ENCODE data around the gene SBNO1. TPM values are rescaled to one million over a fixed set of nuclear protein-coding genes. Genes with fewer than 3 reads are reported as not detected.

The SBNO1 gene
- total RNA-seq, 1 donor from 2014 or later, result 50.4 TPM

DNA sequence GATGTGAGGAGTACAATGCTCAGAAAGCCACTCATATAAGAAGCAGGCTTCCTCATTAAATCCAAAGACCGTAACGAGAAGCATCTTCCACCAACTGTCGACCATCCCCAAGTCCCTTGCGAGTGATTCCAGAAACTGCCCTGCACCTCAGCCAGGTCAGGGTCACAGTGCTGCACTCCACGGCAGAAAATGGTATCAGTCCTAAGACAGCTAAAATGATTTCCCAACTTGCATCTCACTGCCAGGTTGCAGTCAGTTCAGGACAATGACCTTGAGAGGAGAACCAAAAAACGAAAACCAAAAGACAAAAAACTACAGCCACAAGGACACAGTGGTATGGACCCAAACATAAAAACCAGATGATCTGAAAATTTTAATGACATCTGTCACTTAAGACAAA lies 20.6 kb downstream of the SBNO1 start:
- peaks cover 23% of the 10 kb centered on the region for H3K36me3 Mint-ChIP-seq (ENCODE audit: low read depth, unreplicated experiment)
- Histone ChIP-seq H3K27ac (ENCODE audit: low read depth, low read length) (no peak overlapping the region), H3K4me3 (ENCODE audit: insufficient read depth, low read depth, low read length) (no peak overlapping the region), H3K79me2 (ENCODE audit: insufficient read depth, low read length) (peaks cover 31% of the 10 kb centered on the region), H3K36me3 (ENCODE audit: insufficient read depth, low read length) (peaks cover 28% of the 10 kb centered on the region), H2AFZ (ENCODE audit: low read depth, low read length) (no peak overlapping the region), H3K27me3 (ENCODE audit: insufficient read depth, low read length) (no peaks in the 10 kb centered on the region), H3K9me3 (ENCODE audit: insufficient read depth, low read depth, low read length) (no peaks in the 10 kb centered on the region), H3K4me2 (ENCODE audit: low read length) (no peak overlapping the region), H3K4me1 (ENCODE audit: insufficient read depth, low read length) (no peaks in the 10 kb centered on the region), H4K20me1 (ENCODE audit: insufficient read depth, low read length) (peaks cover 25% of the 10 kb centered on the region), H3K9ac (ENCODE audit: low read length) (no peak overlapping the region)
- TF ChIP-seq, protein P1, sequence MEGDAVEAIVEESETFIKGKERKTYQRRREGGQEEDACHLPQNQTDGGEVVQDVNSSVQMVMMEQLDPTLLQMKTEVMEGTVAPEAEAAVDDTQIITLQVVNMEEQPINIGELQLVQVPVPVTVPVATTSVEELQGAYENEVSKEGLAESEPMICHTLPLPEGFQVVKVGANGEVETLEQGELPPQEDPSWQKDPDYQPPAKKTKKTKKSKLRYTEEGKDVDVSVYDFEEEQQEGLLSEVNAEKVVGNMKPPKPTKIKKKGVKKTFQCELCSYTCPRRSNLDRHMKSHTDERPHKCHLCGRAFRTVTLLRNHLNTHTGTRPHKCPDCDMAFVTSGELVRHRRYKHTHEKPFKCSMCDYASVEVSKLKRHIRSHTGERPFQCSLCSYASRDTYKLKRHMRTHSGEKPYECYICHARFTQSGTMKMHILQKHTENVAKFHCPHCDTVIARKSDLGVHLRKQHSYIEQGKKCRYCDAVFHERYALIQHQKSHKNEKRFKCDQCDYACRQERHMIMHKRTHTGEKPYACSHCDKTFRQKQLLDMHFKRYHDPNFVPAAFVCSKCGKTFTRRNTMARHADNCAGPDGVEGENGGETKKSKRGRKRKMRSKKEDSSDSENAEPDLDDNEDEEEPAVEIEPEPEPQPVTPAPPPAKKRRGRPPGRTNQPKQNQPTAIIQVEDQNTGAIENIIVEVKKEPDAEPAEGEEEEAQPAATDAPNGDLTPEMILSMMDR (IDR thresholded peaks at IDR 0.05; ENCODE audit: insufficient read depth, low read depth, low read length), result no peak
- H3K27me3 Mint-ChIP-seq (ENCODE audit: low read depth, unreplicated experiment), result no peaks in the 10 kb centered on the region
- DNase-seq (ENCODE audit: low read depth) (no peak), FAIRE-seq (no peak)
- peaks cover 1% of the 10 kb centered on the region for H3K4me1 Mint-ChIP-seq (ENCODE audit: low read depth, unreplicated experiment)
- H3K4me3 Mint-ChIP-seq (ENCODE audit: unreplicated experiment), result no peak overlapping the region
- H3K27ac Mint-ChIP-seq (ENCODE audit: unreplicated experiment), result no peak overlapping the region
- H3K9me3 Mint-ChIP-seq (ENCODE audit: unreplicated experiment), result no peaks in the 10 kb centered on the region

DNA sequence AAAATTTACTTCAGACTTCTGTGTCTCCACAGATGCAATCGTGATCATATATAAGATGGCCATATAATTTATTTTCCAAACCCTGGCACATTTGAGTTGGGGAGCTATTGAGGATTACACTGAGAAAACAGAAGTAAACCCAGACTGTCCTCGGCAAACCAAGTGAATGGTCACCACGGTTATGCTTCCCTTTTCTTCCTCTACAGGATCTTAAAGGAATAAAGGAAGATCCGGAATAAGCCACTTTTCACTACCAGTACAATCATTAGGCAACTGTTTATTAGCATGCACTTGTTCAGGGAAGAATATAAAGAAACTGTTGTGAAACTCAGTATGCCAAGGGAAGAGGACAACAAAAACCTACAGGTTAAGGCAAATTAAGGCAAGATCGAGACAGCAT lies 27.6 kb downstream of the SBNO1 start:
- H3K4me1 Mint-ChIP-seq (ENCODE audit: low read depth, unreplicated experiment), result peaks cover 1% of the 10 kb centered on the region
- peaks cover 17% of the 10 kb centered on the region for H3K36me3 Mint-ChIP-seq (ENCODE audit: low read depth, unreplicated experiment)

DNA sequence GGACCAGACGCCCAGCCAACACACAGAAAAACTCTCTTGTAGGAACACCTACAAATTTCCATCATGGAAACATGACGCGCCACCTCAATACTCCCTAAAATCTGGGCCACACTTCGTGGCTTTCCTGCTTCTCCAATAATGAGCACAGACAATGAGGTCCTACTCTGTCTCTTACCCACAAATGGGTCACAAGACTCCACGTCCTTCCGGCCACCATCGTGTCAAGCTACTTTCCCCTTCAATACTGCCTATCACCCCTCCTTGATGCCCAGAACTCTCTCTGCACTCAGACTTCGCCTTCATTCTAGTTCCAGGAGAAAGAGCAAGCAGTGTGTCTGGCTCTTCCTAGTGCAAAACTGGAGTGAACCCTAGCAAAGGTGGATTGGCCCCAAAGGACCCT lies 28.1 kb downstream of the SBNO1 start:
- Histone ChIP-seq H3K36me3 (ENCODE audit: insufficient read depth, low read length) (peaks cover 28% of the 10 kb centered on the region), H4K20me1 (ENCODE audit: insufficient read depth, low read length) (peaks cover 32% of the 10 kb centered on the region), H3K4me1 (ENCODE audit: insufficient read depth, low read length) (no peaks in the 10 kb centered on the region), H2AFZ (ENCODE audit: low read depth, low read length) (no peak overlapping the region), H3K27me3 (ENCODE audit: insufficient read depth, low read length) (no peaks in the 10 kb centered on the region), H3K79me2 (ENCODE audit: insufficient read depth, low read length) (peaks cover 26% of the 10 kb centered on the region), H3K4me2 (ENCODE audit: low read length) (no peak overlapping the region), H3K9ac (ENCODE audit: low read length) (no peak overlapping the region), H3K27ac (ENCODE audit: low read depth, low read length) (no peak overlapping the region), H3K4me3 (ENCODE audit: insufficient read depth, low read depth, low read length) (no peak overlapping the region), H3K9me3 (ENCODE audit: insufficient read depth, low read depth, low read length) (no peaks in the 10 kb centered on the region)
- DNase-seq (ENCODE audit: low read depth) (no peak), FAIRE-seq (no peak)
- H3K27ac Mint-ChIP-seq (ENCODE audit: unreplicated experiment), result no peak overlapping the region
- H3K9me3 Mint-ChIP-seq (ENCODE audit: unreplicated experiment), result no peaks in the 10 kb centered on the region
- H3K36me3 Mint-ChIP-seq (ENCODE audit: low read depth, unreplicated experiment), result peaks cover 17% of the 10 kb centered on the region
- no peaks in the 10 kb centered on the region for H3K27me3 Mint-ChIP-seq (ENCODE audit: low read depth, unreplicated experiment)
- no peak overlapping the region for H3K4me3 Mint-ChIP-seq (ENCODE audit: unreplicated experiment)
- TF ChIP-seq EZH2 (IDR thresholded peaks at IDR 0.05; ENCODE audit: insufficient read depth, low read length), result no peak
- TF ChIP-seq, protein P1 (IDR thresholded peaks at IDR 0.05; ENCODE audit: insufficient read depth, low read depth, low read length), result no peak
- H3K4me1 Mint-ChIP-seq (ENCODE audit: low read depth, unreplicated experiment), result peaks cover 1% of the 10 kb centered on the region

More for the DNA sequence above, 27.6 kb downstream of the SBNO1 start:
- Mint-ChIP-seq H3K4me3 (ENCODE audit: unreplicated experiment) (no peak overlapping the region), H3K9me3 (ENCODE audit: unreplicated experiment) (no peaks in the 10 kb centered on the region), H3K27me3 (ENCODE audit: low read depth, unreplicated experiment) (no peaks in the 10 kb centered on the region), H3K27ac (ENCODE audit: unreplicated experiment) (no peak overlapping the region)
- no peak for FAIRE-seq
- Histone ChIP-seq H3K4me2 (ENCODE audit: low read length) (no peak overlapping the region), H3K27ac (ENCODE audit: low read depth, low read length) (no peak overlapping the region), H3K9ac (ENCODE audit: low read length) (no peak overlapping the region), H2AFZ (ENCODE audit: low read depth, low read length) (no peak overlapping the region), H3K9me3 (ENCODE audit: insufficient read depth, low read depth, low read length) (no peaks in the 10 kb centered on the region), H3K4me1 (ENCODE audit: insufficient read depth, low read length) (no peaks in the 10 kb centered on the region), H3K79me2 (ENCODE audit: insufficient read depth, low read length) (peaks cover 26% of the 10 kb centered on the region), H3K4me3 (ENCODE audit: insufficient read depth, low read depth, low read length) (no peak overlapping the region), H3K36me3 (ENCODE audit: insufficient read depth, low read length) (peaks cover 28% of the 10 kb centered on the region), H4K20me1 (ENCODE audit: insufficient read depth, low read length) (peaks cover 32% of the 10 kb centered on the region), H3K27me3 (ENCODE audit: insufficient read depth, low read length) (no peaks in the 10 kb centered on the region)
- TF ChIP-seq EZH2 (IDR thresholded peaks at IDR 0.05; ENCODE audit: insufficient read depth, low read length), result no peak
- DNase-seq (ENCODE audit: low read depth), result no peak

All from astrocyte (in vitro differentiated cells and primary cell).